Dedifferentiated amniotic fluid mesenchymal stem cell (primary cell): Measurements from ENCODE around the gene WDR82.
A peak's percentile ranks its signal among the peaks of the same experiment; 100 is the strongest.

Source experiments
- DNase-seq: peaks from one replicate; pipeline ENCODE4 v3.0.0-alpha.2; 2016; ENCODE audit errors: extremely low spot score

The WDR82 gene, protein sequence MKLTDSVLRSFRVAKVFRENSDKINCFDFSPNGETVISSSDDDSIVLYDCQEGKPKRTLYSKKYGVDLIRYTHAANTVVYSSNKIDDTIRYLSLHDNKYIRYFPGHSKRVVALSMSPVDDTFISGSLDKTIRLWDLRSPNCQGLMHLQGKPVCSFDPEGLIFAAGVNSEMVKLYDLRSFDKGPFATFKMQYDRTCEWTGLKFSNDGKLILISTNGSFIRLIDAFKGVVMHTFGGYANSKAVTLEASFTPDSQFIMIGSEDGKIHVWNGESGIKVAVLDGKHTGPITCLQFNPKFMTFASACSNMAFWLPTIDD

DNA sequence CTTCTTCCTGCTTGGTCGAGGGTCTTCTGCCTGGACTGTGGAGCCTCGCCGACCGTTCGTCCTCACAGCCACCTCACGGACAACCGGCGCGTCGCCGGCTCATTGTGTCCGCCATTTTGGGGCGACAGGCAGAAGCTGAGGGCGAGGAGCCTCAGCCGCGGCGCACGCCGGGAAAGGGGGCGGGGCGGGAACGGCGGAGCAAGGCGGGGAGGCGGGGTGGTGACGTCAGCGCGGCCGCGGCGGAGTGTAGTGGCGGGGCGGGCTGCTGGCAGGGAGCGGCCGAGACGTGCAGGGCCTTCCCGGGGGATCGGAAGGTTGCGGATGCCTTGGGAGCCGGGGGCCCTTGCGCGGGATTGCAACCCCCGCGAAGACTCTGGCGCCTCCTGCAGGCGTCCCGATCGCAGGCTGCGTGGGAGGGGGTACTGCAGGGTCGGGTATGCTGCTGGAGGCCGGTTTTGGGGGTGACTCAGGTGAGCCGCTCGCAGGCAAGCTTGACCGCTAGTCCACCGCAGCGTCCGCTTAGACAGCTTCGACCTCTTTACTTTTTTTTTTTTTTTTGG lies at the start of gene WDR82:
WDR82 (minus strand) TSS at position 140 of the 560 bp plus-strand sequence. CDS start 288 bp downstream, outside the sequence.
- DNase-seq = peak; percentile 88

DNA sequence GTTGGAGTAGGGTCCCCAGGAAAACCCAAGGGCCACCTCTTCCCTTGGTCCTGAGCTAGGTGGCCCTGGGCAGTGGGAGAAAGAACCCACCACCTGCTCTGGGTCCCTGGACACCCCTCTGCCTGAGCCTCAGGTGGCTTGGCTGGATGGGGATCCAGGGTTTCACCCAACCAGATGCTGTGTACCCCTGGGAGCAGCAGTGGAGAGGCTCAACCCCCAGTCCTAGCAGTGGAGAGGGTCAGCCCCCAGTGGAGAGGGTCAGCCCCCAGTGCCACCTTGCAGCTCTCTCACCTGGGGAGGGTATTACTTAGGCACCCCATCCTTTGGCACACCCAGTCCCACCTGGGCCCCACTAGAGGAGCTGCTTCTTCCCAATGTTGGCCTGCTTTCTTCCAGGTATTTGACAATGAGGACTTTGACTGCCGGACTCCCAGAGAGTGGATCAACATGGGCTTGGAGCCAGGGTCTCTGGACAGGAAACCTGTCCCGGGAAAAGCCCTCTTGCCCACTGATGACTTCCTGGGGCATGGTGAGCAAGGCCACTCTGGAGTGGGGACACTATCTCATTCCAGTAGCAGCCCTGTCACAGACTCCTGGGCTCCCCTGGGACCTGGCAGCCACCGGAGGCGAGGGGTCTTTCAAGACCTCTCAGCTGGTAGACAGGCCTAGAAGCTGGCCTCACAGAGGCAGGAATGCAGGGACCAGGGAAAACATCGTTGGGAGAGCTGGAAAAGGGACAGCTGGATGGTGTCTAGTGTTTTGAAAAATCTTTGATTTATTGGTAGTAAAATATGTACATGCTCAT lies 49.2 kb upstream of the WDR82 start:
- no peak for DNase-seq

- no peak for DNase-seq
These were observed 48.5 kb upstream of the WDR82 start for GRCh38 chr3:52326976-52327375.

DNA sequence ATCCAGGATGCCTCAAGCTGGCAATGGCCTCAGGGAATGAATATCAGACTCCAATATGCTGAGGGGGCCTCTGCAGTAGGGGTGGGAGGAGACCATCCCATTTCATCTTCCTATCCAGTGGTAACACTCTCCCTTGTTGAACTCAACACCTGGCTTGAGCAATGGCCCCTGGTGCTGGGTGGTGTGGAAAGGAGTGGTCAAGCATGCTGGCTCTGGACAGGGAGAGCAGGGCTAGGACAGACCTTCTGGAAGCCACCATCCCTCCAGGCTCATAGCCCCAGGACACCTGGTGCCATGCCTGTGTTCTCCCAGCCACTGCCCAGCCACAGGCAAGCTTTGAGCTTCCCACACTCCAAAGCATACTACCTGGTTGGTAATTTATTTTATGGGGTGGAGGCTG lies 47.2 kb upstream of the WDR82 start:
- no peak for DNase-seq

- DNase-seq = no peak
These were observed 46.2 kb upstream of the WDR82 start for GRCh38 chr3:52324676-52325075.

GRCh38 chr3:52323526-52324295 lies 45.3 kb upstream of the WDR82 start:
- DNase-seq = no peak

GRCh38 chr3:52322466-52322865 lies 44.0 kb upstream of the WDR82 start:
- no peak for DNase-seq

DNA sequence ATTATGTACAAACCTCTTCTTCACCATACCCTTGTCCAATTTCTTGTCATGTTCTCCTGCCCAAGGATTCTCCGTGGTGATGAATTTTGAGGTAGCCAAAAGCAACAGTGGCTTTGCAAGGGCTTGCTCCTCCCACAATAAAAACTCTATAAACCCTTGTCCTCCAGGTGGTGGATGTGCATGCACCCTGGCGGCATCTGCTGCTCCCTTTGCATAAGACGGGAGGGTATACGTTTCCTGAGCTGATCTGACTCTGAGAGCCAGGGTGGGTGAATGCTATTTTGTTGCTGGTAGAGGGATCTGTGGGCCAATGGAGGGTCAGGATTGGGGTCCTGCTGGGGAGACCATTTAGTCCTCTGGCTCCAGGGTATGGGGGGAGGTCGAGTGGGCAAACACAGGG lies 43.0 kb upstream of the WDR82 start:
- no peak for DNase-seq

DNA sequence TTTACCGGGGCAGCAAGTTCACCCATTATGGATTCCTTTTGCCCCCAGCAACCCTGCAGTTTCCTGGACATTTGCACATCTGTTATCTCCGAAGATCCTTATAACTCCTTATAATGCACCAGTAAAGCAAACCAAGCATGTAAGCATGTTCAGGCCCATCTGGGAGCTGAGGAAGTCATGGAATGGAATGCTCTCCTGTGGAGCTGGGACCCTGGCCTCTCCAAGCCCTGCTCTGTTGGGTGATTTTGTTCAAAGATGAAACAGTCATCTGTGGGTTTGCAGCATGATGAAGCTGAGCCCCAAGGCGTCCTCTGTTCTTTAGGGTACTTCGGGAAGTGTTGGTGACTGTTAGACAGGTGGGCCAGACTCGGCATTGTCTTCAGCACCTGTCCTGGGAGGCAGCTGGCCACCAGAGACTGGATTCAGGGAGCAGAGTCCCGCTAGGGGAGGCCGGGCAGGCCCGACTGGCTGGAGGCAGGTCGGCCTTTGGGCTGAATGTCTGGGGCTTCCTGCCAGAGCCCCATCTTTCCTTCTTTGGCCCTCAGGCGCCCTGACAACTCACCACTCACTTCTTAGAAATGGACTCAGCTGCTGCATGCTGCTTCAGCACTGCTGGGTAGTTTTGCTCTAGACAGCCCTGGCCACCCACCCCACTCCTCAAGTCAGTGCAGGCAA lies 41.6 kb upstream of the WDR82 start:
- DNase-seq = no peak

GRCh38 chr3:52318186-52318816 lies 39.9 kb upstream of the WDR82 start:
- no peak for DNase-seq

- DNase-seq = no peak
These were observed 39.0 kb upstream of the WDR82 start for GRCh38 chr3:52317208-52318000.

DNA sequence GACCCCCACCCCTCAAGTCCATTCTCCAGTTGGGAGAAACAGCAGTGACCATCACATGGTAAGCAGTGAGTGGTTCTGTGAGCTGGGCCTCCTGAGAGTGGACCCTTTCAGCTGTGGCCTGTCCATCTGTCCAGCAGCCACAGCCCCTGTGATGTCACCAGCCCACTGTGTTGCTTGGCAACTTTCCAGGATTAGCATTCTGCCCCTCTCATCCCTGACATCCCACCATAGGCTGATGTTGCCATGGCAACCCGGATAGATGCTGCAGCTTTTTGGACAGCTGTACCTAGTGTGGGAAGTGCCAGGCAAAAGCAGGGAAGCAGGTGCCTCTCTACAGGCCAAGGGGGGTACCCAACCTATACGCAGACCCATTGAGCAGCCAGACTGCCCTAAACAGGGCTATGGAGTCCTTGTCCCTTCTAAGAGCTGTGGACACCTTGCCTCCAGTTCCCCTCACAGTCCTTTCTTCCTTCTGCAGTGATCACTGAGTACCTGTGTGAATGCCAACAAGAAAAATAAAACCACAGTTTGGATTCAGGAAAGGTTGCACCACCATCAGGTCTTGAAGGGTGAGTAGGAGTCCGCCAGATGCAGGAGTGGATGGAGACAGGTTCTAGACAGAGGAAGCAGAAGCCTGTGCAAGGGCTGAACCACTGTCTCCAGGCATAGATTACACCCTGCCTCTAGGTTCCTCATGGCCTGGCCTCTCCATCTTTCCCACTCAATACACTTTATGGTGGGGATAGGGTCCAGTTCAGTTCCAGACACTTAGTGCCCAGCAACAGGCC lies 37.7 kb upstream of the WDR82 start, which contains the start of gene DNAH1:
DNAH1 (plus strand) TSS at position 343 of the 788 bp plus-strand sequence. CDS start 6,124 bp downstream, outside the sequence.
- no peak for DNase-seq

DNA sequence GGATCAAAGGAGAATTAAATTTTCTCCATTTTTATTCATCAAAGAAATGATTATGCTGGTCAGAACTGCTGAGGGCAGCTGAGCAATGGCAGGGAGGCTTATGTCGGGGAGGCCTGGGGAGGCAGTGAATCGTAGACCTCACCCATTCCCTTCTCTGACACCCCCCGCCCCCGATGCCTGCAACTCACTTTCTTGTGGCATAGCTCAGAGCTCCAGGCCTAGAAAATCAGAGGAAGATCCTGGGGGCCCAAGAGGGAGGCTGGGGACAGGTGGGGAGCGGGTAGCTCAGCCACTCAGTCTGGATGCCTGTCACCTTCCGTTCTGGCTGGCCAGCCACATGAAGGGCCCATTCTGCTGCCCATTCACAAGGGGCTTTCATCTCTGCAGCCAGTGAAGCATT lies 36.6 kb upstream of the WDR82 start:
- no peak for DNase-seq

DNA sequence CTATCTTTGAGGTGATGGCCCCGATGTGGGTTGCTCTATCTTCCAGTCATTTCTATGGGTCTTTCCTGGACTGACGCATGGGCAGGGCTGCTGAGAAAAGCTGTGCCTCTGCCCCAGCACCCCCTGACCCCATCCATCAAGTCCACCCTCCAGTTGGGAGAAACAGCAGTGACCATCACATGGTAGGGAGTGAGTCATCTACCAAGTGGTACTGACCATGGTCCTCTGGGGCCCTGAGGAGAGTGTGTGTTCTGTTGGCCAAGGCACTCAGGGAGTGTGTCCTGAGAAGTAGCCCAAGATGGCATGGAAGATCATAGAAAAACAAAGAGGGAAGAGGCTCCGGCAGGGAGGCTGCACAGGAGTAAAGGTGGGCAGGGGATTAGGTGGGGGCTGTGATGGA lies 36.0 kb upstream of the WDR82 start:
- DNase-seq = no peak

GRCh38 chr3:52313774-52314188 lies 35.3 kb upstream of the WDR82 start:
- no peak for DNase-seq

DNA sequence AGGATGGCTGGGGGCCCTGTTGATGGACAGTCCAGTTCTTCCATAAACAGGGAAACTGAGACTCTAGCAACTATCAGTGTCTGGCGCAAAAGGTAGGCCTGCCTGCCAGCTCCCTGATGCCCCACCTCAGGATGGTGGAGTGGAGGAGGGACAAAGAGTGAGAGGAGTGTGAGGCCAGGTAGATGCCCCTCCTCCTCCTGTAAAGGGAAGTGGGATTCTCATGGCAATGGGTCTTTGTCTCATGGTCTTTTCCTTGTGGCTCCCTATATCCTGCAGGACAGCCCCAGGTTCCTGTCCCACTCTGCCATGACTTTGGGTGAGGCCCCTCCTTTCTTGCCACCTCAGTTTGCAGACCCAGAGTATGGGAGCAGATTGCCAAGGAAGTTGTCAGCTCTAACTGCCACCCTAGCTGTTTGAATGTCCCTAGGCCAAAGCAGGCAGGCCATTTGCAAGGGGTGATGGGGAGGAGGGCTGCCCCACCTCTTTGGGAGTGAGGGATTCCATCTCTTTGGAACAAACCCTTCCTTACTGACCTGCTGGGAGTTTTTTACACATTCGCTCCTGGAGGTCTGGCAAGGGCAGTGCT lies 34.8 kb upstream of the WDR82 start:
- no peak for DNase-seq

- no peak for DNase-seq
These were observed 33.2 kb upstream of the WDR82 start for GRCh38 chr3:52311576-52312119.

DNA sequence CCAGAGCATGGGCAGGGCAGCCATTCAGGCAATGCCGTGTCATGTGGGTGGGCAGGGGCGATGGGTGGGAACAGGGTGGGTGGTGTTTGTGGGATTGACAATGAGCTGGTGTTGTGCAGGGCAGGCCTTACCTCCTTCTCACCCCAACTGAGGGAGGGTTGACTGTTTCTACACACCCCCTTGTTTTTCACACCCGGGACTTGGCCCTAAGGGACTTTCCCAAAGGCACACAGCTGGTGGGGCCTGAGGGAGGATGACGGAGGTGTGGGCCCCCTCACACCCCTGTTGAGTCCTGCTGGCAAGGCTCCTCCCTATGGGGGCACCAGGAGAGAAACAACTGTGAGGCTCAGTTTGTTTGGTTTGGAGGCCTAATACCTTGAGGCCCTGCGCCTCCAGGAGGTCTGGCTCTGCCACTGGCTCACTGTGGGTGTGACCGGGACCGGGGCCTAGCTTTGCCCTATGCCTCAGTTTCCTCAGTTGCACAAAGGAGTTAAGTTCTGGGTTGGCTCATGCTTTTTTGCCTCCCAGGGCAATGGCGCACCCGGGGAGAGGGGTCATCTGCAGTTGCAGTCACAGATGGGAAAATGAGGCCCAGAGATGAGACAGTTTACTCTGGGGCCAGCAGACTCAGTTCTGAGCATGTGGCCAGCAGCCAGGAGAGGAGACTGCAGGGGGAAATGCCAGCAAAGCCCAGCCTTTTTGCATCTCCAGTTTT lies 32.6 kb upstream of the WDR82 start:
- no peak for DNase-seq
